ENCODE data around the gene HMMR.
"Not testable (repeated sequence)": the region's sequence is repeated elsewhere in the genome, so short reads cannot be mapped to it uniquely, and the experiment has no call there.

Gene HMMR

GRCh38 chr5:163506726-163507125 lies 46.3 kb downstream of the HMMR start:
- DNase-seq, result no peak

- DNase-seq, result no peak
Measured at GRCh38 chr5:163508753-163509152, 48.3 kb downstream of the HMMR start.

- no peak for DNase-seq
Measured at GRCh38 chr5:163509291-163509951, 49.0 kb downstream of the HMMR start.

- no peak for DNase-seq
Measured at GRCh38 chr5:163512526-163512925, 52.1 kb downstream of the HMMR start.

GRCh38 chr5:163525096-163525495 lies 64.7 kb downstream of the HMMR start:
- no peak for DNase-seq

- DNase-seq, result no peak
Measured at GRCh38 chr5:163529698-163530097, 69.3 kb downstream of the HMMR start.

- DNase-seq, result no peak
Measured at GRCh38 chr5:163531272-163531671, 70.8 kb downstream of the HMMR start.

GRCh38 chr5:163532171-163533084 lies 72.0 kb downstream of the HMMR start:
- DNase-seq, result no peak

- no peak for DNase-seq
Measured at GRCh38 chr5:163533223-163533622, 72.8 kb downstream of the HMMR start.

- no peak for DNase-seq
Measured at GRCh38 chr5:163534492-163535094, 74.2 kb downstream of the HMMR start.

- no peak for DNase-seq
Measured at GRCh38 chr5:163535290-163535689, 74.9 kb downstream of the HMMR start.

GRCh38 chr5:163536442-163536841 lies 76.0 kb downstream of the HMMR start:
- DNase-seq, result not testable (repeated sequence)

GRCh38 chr5:163540696-163541095 lies 80.3 kb downstream of the HMMR start:
- DNase-seq, result no peak
